NCI-H2081 (cell line): ENCODE data around the gene TMEM151B.
A peak's percentile ranks its signal among the peaks of the same experiment; 100 is the strongest.
"Not testable (repeated sequence)": the region's sequence is repeated elsewhere in the genome, so short reads cannot be mapped to it uniquely, and the experiment has no call there.

Experiments used
- DNase-seq, 2 experiments: peaks; one replicate each; lab custom pipeline; 2025; lab: John Stamatoyannopoulos, UW

The TMEM151B gene

GRCh38 chr6:44269921-44270525, at the start of gene TMEM151B:
TMEM151B (plus strand) TSS chr6:44270450; CDS start chr6:44270743, 293 bp downstream.
- DNase-seq: no peak

- DNase-seq: no peak
Observed at GRCh38 chr6:44220913-44221290, 49.3 kb upstream of the TMEM151B start.

- peak; percentile 77 to 85 for DNase-seq
Observed at GRCh38 chr6:44221291-44221960, 48.8 kb upstream of the TMEM151B start.

GRCh38 chr6:44221961-44222335, 48.3 kb upstream of the TMEM151B start:
- DNase-seq: no peak

GRCh38 chr6:44222486-44223318, 47.5 kb upstream of the TMEM151B start:
- no peak for DNase-seq

- DNase-seq: peak; percentile 72 to 81
Observed at GRCh38 chr6:44223319-44224028, 46.8 kb upstream of the TMEM151B start, which contains the start of gene SLC29A1. SLC29A1 (plus strand) TSS chr6:44223595; CDS start chr6:44227314, 3,719 bp downstream.

- DNase-seq: peak in 1 of 2 experiments; percentile 49
Observed at GRCh38 chr6:44224029-44224964, 46.0 kb upstream of the TMEM151B start.

GRCh38 chr6:44224965-44225305, 45.3 kb upstream of the TMEM151B start:
- no peak for DNase-seq

- DNase-seq: peak in 1 of 2 experiments; percentile 40
Observed at GRCh38 chr6:44225579-44226325, 44.5 kb upstream of the TMEM151B start.

GRCh38 chr6:44226368-44227147, 43.7 kb upstream of the TMEM151B start:
- DNase-seq: no peak

- DNase-seq: no peak
Observed at GRCh38 chr6:44227148-44227793, 43.0 kb upstream of the TMEM151B start.

GRCh38 chr6:44228031-44228430, 42.2 kb upstream of the TMEM151B start:
- DNase-seq: no peak

- DNase-seq: no peak
Observed at GRCh38 chr6:44228433-44228832, 41.8 kb upstream of the TMEM151B start.

- DNase-seq: no peak
Observed at GRCh38 chr6:44228836-44229235, 41.4 kb upstream of the TMEM151B start.

- DNase-seq: no peak
Observed at GRCh38 chr6:44229376-44230033, 40.7 kb upstream of the TMEM151B start.

- no peak for DNase-seq
Observed at GRCh38 chr6:44230034-44230675, 40.1 kb upstream of the TMEM151B start.

- DNase-seq: not testable (repeated sequence)
Observed at GRCh38 chr6:44231426-44231825, 38.8 kb upstream of the TMEM151B start.
